ENCODE measurements around the gene RAB8B.

DNA sequence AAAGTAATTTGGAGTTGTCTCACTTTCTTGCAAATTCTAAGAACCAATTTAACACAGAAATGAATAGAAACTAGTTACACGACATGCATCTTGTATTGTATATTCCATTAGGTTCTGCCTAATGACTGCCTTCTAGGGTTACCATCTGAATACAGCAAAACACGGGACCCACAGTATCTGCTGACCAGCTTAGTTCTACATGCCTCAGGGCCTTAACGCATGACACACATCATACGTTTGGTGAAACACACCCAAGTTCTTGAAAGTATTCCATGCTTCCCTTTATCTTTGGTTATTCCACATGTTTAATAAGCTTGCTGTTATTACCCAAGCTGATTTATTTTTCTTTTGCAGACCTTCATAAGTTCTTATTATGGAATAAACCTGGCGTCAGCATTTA, 115.9 kb downstream of the RAB8B start:
- TF ChIP-seq, protein P1, sequence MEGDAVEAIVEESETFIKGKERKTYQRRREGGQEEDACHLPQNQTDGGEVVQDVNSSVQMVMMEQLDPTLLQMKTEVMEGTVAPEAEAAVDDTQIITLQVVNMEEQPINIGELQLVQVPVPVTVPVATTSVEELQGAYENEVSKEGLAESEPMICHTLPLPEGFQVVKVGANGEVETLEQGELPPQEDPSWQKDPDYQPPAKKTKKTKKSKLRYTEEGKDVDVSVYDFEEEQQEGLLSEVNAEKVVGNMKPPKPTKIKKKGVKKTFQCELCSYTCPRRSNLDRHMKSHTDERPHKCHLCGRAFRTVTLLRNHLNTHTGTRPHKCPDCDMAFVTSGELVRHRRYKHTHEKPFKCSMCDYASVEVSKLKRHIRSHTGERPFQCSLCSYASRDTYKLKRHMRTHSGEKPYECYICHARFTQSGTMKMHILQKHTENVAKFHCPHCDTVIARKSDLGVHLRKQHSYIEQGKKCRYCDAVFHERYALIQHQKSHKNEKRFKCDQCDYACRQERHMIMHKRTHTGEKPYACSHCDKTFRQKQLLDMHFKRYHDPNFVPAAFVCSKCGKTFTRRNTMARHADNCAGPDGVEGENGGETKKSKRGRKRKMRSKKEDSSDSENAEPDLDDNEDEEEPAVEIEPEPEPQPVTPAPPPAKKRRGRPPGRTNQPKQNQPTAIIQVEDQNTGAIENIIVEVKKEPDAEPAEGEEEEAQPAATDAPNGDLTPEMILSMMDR (IDR thresholded peaks at IDR 0.05; ENCODE audit: low read length), result no peak
- TF ChIP-seq EZH2phosphoT487 (IDR thresholded peaks at IDR 0.05; ENCODE audit: low read length) (no peak), EZH2 (optimal IDR thresholded peaks at IDR 0.05; ENCODE audit: low read depth, low read length) (no peak)

All from MM.1S (cell line).